HepG2 (cell line): ENCODE measurements around the gene ZSWIM6. TPM values are rescaled to one million over a fixed set of nuclear protein-coding genes. Genes with fewer than 3 reads are reported as not detected.

Source experiments
- ATAC-seq: fragments of 200-7000 bp; cut with Tn5 transposase; 3 replicates; pipeline ENCODE4 v1.9.1; 2020; ENCODE audit warnings: mild to moderate bottlenecking, moderate library complexity
- BruUV-seq: library from RNA; stranded (reverse); fragments of 400-500 nt; replicated peaks from 2 replicates; lab custom pipeline; 2021; lab: Mats Ljungman, UMichigan
- CTCF ChIA-PET: fragments of 300-600 bp; formaldehyde crosslinking; extraction: SDS; loops from one replicate; lab custom pipeline; 2021; ENCODE audit warnings: low total read pairs, inconsistent platforms, low intra/inter-chr PET ratio; lab: Yijun Ruan, JAX
- POLR2A ChIA-PET: fragments of 350-600 bp; sonication (Branson Sonifier 250); formaldehyde crosslinking; loops from one replicate; lab custom pipeline; 2020; ENCODE audit warnings: antibody characterized with exemption, inconsistent platforms; lab: Yijun Ruan, JAX
- DNase-seq: peaks from one replicate; pipeline ENCODE4 v3.0.0-alpha.2; 2015; ENCODE audit warnings: low spot score
- FAIRE-seq: peaks from 3 replicates; lab custom pipeline; 2011; peaks lifted over from hg19 to GRCh38; lab: Jason Lieb, UNC
- H2AFZ ChIP-seq: one replicate; pipeline ENCODE4 v1.6.1; 2011; ENCODE audit warnings: low read length, inconsistent platforms
- H3K27ac ChIP-seq: fragments of 300-600 bp; 3 replicates; pipeline ENCODE4 v1.8.0; 2011; ENCODE audit warnings: mixed run types, mild to moderate bottlenecking, mixed read lengths, low read length, inconsistent platforms; ENCODE audit not compliant: insufficient read depth; ENCODE audit errors: extremely low read length
- H3K27me3 ChIP-seq, 2 experiments: fragments of 200-600 bp in 1 of 2; 2 replicates in 1 of 2; 3 replicates in 1 of 2; pipeline versions ENCODE4 v1.6.0 to v1.8.0; 2011; ENCODE audit warnings: low read length in 2 of 2, mild to moderate bottlenecking in 2 of 2, moderate library complexity in 2 of 2, inconsistent platforms in 1 of 2; ENCODE audit not compliant: insufficient read depth in 2 of 2, control insufficient read depth in 1 of 2
- H3K36me3 ChIP-seq, 2 experiments: fragments of 200-600 bp in 1 of 2; replicated peaks in 1 of 2; 2 replicates in 1 of 2; 3 replicates in 1 of 2; pipeline versions ENCODE4 v1.5.1 to v1.8.0; 2011; ENCODE audit warnings: low read length in 2 of 2, inconsistent platforms in 1 of 2; ENCODE audit not compliant: insufficient read depth in 2 of 2, control insufficient read depth in 1 of 2
- H3K4me1 ChIP-seq: 2 replicates; pipeline ENCODE4 v1.5.1; 2012; ENCODE audit warnings: low read length, inconsistent platforms; ENCODE audit not compliant: insufficient read depth
- H3K4me2 ChIP-seq: 2 replicates; pipeline ENCODE4 v1.6.0; 2011; ENCODE audit warnings: low read depth, low read length, inconsistent platforms
- H3K4me3 ChIP-seq, 3 experiments: fragments of 200-600 bp in 1 of 3; sonication (generic), shearing (Covaris generic) in 1 of 3; replicated peaks in 1 of 3; 2 replicates each; pipeline ENCODE4 v1.5.1; 2011 to 2016; ENCODE audit warnings: low read length in 3 of 3, inconsistent platforms in 2 of 3, low read depth in 2 of 3, mild to moderate bottlenecking in 2 of 3, control low read depth in 1 of 3, mixed read lengths in 1 of 3; ENCODE audit not compliant: insufficient read depth in 1 of 3
- H3K79me2 ChIP-seq: one replicate; pipeline ENCODE4 v1.6.1; 2011; ENCODE audit warnings: low read length, inconsistent platforms; ENCODE audit not compliant: insufficient read depth
- H3K9ac ChIP-seq: 2 replicates; pipeline ENCODE4 v1.6.0; 2011; ENCODE audit warnings: mild to moderate bottlenecking, low read depth, low read length, inconsistent platforms; ENCODE audit not compliant: insufficient read depth
- H3K9me3 ChIP-seq: 2 replicates; pipeline ENCODE4 v1.5.1; 2012; ENCODE audit warnings: mild to moderate bottlenecking, low read length
- H4K20me1 ChIP-seq: 2 replicates; pipeline ENCODE4 v1.6.0; 2011; ENCODE audit warnings: inconsistent platforms, mild to moderate bottlenecking, low read length, moderate library complexity; ENCODE audit not compliant: insufficient read depth
- KIAA2018 ChIP-seq: sonication (generic); formaldehyde crosslinking; IDR thresholded peaks from 2 replicates; pipeline ENCODE4 v1.5.0; 2020; ENCODE audit warnings: mild to moderate bottlenecking, missing genetic modification reagents, borderline replicate concordance
- TBX3 ChIP-seq: fragments of 450-650 bp; IDR thresholded peaks from 2 replicates; pipeline ENCODE4 v1.6.1; 2017; ENCODE audit warnings: antibody characterized with exemption, mild to moderate bottlenecking, inconsistent platforms, borderline replicate concordance
- ZBTB4 ChIP-seq: sonication (generic); formaldehyde crosslinking; IDR thresholded peaks from 2 replicates; pipeline ENCODE4 v1.4.0; 2020; ENCODE audit warnings: missing genetic modification reagents, mild to moderate bottlenecking, borderline replicate concordance
- ZNF10 ChIP-seq: sonication (generic); formaldehyde crosslinking; IDR thresholded peaks from 2 replicates; pipeline ENCODE4 v1.4.0; 2020; ENCODE audit warnings: mild to moderate bottlenecking, low read depth, missing genetic modification reagents, borderline replicate concordance
- ZNF441 ChIP-seq: sonication (generic); formaldehyde crosslinking; IDR thresholded peaks from 2 replicates; pipeline ENCODE4 v1.7.0; 2021; ENCODE audit warnings: missing genetic modification reagents, borderline replicate concordance
- WGBS: methylation state at CpG from one replicate; pipeline ENCODE4 v1.1.6; 2017; ENCODE audit warnings: low lambda C conversion rate; 5-methylcytosine and 5-hydroxymethylcytosine counted together
- in situ Hi-C: cut with HindIII; loops from 2 replicates; pipeline ENCODE4 v1.10.0; 2017; ENCODE audit warnings: low pct_unique_long_range_greater_than_20kb; ENCODE audit not compliant: extremely low pct_ligation_motif_present
- intact Hi-C: fragments of 100-400 bp; cut with micrococcal nuclease; formaldehyde crosslinking; loops from one replicate; pipeline ENCODE4 v1.10.0; 2022; ENCODE audit not compliant: unreplicated experiment
- polyA plus RNA-seq, 8 experiments: library from polyadenylated mRNA; depleted of rRNA in 3 of 8; stranded (reverse) in 7 of 8; unstranded in 1 of 8; fragments of >200 nt; fragmentation: Illumina TruSeq in 4 of 8; extraction: Trizol in 4 of 8; gene quantifications; 2 replicates each; pipeline versions ENCODE4 v1.2.1 to v1.2.3, GENCODE V29; 2011 to 2016; ENCODE audit warnings: low read depth in 4 of 8, missing spikeins in 1 of 8, mixed read lengths in 1 of 8; ENCODE audit not compliant: insufficient read depth in 1 of 8
- total RNA-seq, 5 experiments: library from RNA; depleted of rRNA; stranded (reverse); fragments of >200 nt; fragmentation: Illumina TruSeq; extraction: Trizol; gene quantifications; 2 replicates each; pipeline ENCODE4 v1.2.3, GENCODE V29; 2016; ENCODE audit warnings: low read depth in 1 of 5
- TF ChIP-seq, protein P1 (sequence below): sonication (generic); formaldehyde crosslinking; IDR thresholded peaks from 2 replicates; pipeline ENCODE4 v1.9.0; 2021; ENCODE audit warnings: mild to moderate bottlenecking, missing genetic modification reagents

ZSWIM6 gene
- total and polyA plus RNA-seq, 2 of the 13 experiments (the other 11 are each of a cell fraction or from before 2014, with no cell fraction given), result 0.82 to 1.9 TPM

DNA sequence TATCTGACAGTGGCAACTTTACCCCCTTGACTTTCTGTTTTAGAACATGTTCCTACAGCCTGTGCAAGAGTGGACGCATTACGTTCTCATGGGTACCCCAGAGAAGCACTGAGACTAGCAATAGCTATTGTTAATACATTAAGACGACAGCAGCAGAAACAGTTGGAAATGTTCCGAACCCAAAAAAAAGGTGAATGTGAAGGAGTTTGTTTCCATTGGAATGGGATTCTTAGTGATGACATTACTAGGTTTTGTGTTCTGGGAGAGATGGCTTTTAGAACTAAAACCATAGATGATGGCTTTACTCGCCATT, 194.1 kb downstream of the ZSWIM6 start:
- Histone ChIP-seq H3K36me3 (no peaks in the 10 kb centered on the region), H3K4me2 (no peak overlapping the region), H3K4me1 (no peaks in the 10 kb centered on the region), H3K27me3 (no peaks in the 10 kb centered on the region), H3K9me3 (no peaks in the 10 kb centered on the region), H3K79me2 (no peaks in the 10 kb centered on the region), H3K27ac (no peak overlapping the region), H3K4me3 (no peak overlapping the region), H3K9ac (no peak overlapping the region), H2AFZ (no peak overlapping the region), H4K20me1 (no peaks in the 10 kb centered on the region)
- ATAC-seq (no peak), DNase-seq (no peak), FAIRE-seq (no peak)
- intact Hi-C loops, result no loop called here
- no TSS peak for BruUV-seq
- WGBS, result 73% methylated on average over 5 of the region's 5 CpGs
- ChIA-PET CTCF (no interaction called here), POLR2A (no interaction called here)
- in situ Hi-C loops, result no loop called here
- TF ChIP-seq TBX3, result no peak
- no peak for TF ChIP-seq KIAA2018 (CRISPR knock-in tag)
- no peak for TF ChIP-seq ZNF441 (CRISPR knock-in tag)
- no peak for TF ChIP-seq ZNF10 (CRISPR knock-in tag)
- no peak for TF ChIP-seq ZBTB4 (CRISPR knock-in tag)
- TF ChIP-seq, protein P1, sequence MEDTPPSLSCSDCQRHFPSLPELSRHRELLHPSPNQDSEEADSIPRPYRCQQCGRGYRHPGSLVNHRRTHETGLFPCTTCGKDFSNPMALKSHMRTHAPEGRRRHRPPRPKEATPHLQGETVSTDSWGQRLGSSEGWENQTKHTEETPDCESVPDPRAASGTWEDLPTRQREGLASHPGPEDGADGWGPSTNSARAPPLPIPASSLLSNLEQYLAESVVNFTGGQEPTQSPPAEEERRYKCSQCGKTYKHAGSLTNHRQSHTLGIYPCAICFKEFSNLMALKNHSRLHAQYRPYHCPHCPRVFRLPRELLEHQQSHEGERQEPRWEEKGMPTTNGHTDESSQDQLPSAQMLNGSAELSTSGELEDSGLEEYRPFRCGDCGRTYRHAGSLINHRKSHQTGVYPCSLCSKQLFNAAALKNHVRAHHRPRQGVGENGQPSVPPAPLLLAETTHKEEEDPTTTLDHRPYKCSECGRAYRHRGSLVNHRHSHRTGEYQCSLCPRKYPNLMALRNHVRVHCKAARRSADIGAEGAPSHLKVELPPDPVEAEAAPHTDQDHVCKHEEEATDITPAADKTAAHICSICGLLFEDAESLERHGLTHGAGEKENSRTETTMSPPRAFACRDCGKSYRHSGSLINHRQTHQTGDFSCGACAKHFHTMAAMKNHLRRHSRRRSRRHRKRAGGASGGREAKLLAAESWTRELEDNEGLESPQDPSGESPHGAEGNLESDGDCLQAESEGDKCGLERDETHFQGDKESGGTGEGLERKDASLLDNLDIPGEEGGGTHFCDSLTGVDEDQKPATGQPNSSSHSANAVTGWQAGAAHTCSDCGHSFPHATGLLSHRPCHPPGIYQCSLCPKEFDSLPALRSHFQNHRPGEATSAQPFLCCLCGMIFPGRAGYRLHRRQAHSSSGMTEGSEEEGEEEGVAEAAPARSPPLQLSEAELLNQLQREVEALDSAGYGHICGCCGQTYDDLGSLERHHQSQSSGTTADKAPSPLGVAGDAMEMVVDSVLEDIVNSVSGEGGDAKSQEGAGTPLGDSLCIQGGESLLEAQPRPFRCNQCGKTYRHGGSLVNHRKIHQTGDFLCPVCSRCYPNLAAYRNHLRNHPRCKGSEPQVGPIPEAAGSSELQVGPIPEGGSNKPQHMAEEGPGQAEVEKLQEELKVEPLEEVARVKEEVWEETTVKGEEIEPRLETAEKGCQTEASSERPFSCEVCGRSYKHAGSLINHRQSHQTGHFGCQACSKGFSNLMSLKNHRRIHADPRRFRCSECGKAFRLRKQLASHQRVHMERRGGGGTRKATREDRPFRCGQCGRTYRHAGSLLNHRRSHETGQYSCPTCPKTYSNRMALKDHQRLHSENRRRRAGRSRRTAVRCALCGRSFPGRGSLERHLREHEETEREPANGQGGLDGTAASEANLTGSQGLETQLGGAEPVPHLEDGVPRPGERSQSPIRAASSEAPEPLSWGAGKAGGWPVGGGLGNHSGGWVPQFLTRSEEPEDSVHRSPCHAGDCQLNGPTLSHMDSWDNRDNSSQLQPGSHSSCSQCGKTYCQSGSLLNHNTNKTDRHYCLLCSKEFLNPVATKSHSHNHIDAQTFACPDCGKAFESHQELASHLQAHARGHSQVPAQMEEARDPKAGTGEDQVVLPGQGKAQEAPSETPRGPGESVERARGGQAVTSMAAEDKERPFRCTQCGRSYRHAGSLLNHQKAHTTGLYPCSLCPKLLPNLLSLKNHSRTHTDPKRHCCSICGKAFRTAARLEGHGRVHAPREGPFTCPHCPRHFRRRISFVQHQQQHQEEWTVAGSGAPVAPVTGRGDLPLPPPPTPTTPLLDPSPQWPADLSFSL, result no peak
